ACC112 (cell line): ENCODE results near the gene HERPUD1.

Experiments used
- H2AFZ ChIP-seq: fragments of 200-600 bp; sonication (generic); one replicate; pipeline ENCODE4 v1.6.0; 2017; ENCODE audit warnings: antibody characterized with exemption, low read length; ENCODE audit not compliant: unreplicated experiment
- H3K27ac ChIP-seq: fragments of 200-600 bp; sonication (generic); 2 replicates; pipeline ENCODE4 v1.5.1; 2014; ENCODE audit warnings: low read depth, mild to moderate bottlenecking, antibody characterized with exemption, low read length, moderate library complexity
- H3K27me3 ChIP-seq: fragments of 200-600 bp; sonication (generic); 2 replicates; pipeline ENCODE4 v1.6.1; 2014; ENCODE audit warnings: mild to moderate bottlenecking, antibody characterized with exemption, low read length, moderate library complexity, mixed read lengths; ENCODE audit not compliant: insufficient read depth
- H3K36me3 ChIP-seq: fragments of 200-600 bp; sonication (generic); 2 replicates; pipeline ENCODE4 v1.6.1; 2016; ENCODE audit warnings: mild to moderate bottlenecking, antibody characterized with exemption, low read length, moderate library complexity, mixed read lengths; ENCODE audit not compliant: insufficient read depth
- H3K4me1 ChIP-seq: fragments of 200-600 bp; sonication (generic); one replicate; pipeline ENCODE4 v1.6.1; 2016; ENCODE audit warnings: low read length, mixed read lengths; ENCODE audit not compliant: insufficient read depth, unreplicated experiment, control insufficient read depth
- H3K4me3 ChIP-seq: fragments of 200-600 bp; sonication (generic); 2 replicates; pipeline ENCODE4 v1.5.1; 2014; ENCODE audit warnings: mild to moderate bottlenecking, low read depth, low read length
- H3K79me2 ChIP-seq: fragments of 200-600 bp; sonication (generic); one replicate; pipeline ENCODE4 v1.6.0; 2016; ENCODE audit warnings: low read length; ENCODE audit not compliant: control insufficient read depth, unreplicated experiment, insufficient read depth

HERPUD1 gene

GRCh38 chr16:56892705-56893104, 39.2 kb upstream of the HERPUD1 start:
- H3K36me3 ChIP-seq = no peaks in the 10 kb centered on the region
- H3K79me2 ChIP-seq = no peaks in the 10 kb centered on the region
- no peak overlapping the region for H3K4me3 ChIP-seq
- H3K4me1 ChIP-seq = no peaks in the 10 kb centered on the region
- no peak overlapping the region for H2AFZ ChIP-seq
- no peaks in the 10 kb centered on the region for H3K27me3 ChIP-seq
- no peak overlapping the region for H3K27ac ChIP-seq

- H3K36me3 ChIP-seq = no peaks in the 10 kb centered on the region
- H3K27ac ChIP-seq = no peak overlapping the region
- H2AFZ ChIP-seq = no peak overlapping the region
- no peaks in the 10 kb centered on the region for H3K4me1 ChIP-seq
- H3K79me2 ChIP-seq = no peaks in the 10 kb centered on the region
- no peak overlapping the region for H3K4me3 ChIP-seq
- no peaks in the 10 kb centered on the region for H3K27me3 ChIP-seq
Measured at GRCh38 chr16:56894331-56894917, 37.5 kb upstream of the HERPUD1 start.

- Histone ChIP-seq H2AFZ (no peak overlapping the region), H3K79me2 (no peaks in the 10 kb centered on the region), H3K27ac (no peak overlapping the region), H3K4me1 (no peaks in the 10 kb centered on the region), H3K4me3 (no peak overlapping the region), H3K36me3 (no peaks in the 10 kb centered on the region), H3K27me3 (no peaks in the 10 kb centered on the region)
Measured at GRCh38 chr16:56895813-56896212, 36.1 kb upstream of the HERPUD1 start.

GRCh38 chr16:56896244-56896643, 35.7 kb upstream of the HERPUD1 start:
- Histone ChIP-seq H3K36me3 (no peaks in the 10 kb centered on the region), H3K79me2 (no peaks in the 10 kb centered on the region), H3K27ac (no peak overlapping the region), H3K4me1 (no peaks in the 10 kb centered on the region), H3K4me3 (no peak overlapping the region), H2AFZ (no peak overlapping the region), H3K27me3 (no peaks in the 10 kb centered on the region)

- Histone ChIP-seq H3K4me1 (no peaks in the 10 kb centered on the region), H3K27ac (no peak overlapping the region), H3K79me2 (no peaks in the 10 kb centered on the region), H3K4me3 (no peak overlapping the region), H3K27me3 (peaks cover 6% of the 10 kb centered on the region), H3K36me3 (no peaks in the 10 kb centered on the region), H2AFZ (no peak overlapping the region)
Measured at GRCh38 chr16:56897026-56897799, 34.7 kb upstream of the HERPUD1 start.

GRCh38 chr16:56898847-56899246, 33.1 kb upstream of the HERPUD1 start:
- Histone ChIP-seq H3K79me2 (no peaks in the 10 kb centered on the region), H3K4me3 (no peak overlapping the region), H3K36me3 (no peaks in the 10 kb centered on the region), H3K4me1 (no peaks in the 10 kb centered on the region), H3K27me3 (peaks cover 6% of the 10 kb centered on the region), H2AFZ (no peak overlapping the region), H3K27ac (no peak overlapping the region)

GRCh38 chr16:56903866-56904265, 28.1 kb upstream of the HERPUD1 start:
- Histone ChIP-seq H3K4me3 (no peak overlapping the region), H2AFZ (no peak overlapping the region)

GRCh38 chr16:56907401-56907800, 24.5 kb upstream of the HERPUD1 start:
- H3K27me3 ChIP-seq = 0 out of 2 replicates have a peak, but pooled peaks cover 5% of the 10 kb centered on the region
- no peaks in the 10 kb centered on the region for H3K36me3 ChIP-seq
- H3K4me3 ChIP-seq = no peak overlapping the region
- no peaks in the 10 kb centered on the region for H3K79me2 ChIP-seq
- peaks cover 27% of the 10 kb centered on the region for H3K4me1 ChIP-seq
- no peak overlapping the region for H3K27ac ChIP-seq
- H2AFZ ChIP-seq = no peak overlapping the region

More at GRCh38 chr16:56903866-56904265, 28.1 kb upstream of the HERPUD1 start:
- Histone ChIP-seq H3K79me2 (no peaks in the 10 kb centered on the region), H3K27me3 (peaks cover 11% of the 10 kb centered on the region), H3K27ac (no peak overlapping the region), H3K36me3 (no peaks in the 10 kb centered on the region), H3K4me1 (no peaks in the 10 kb centered on the region)

- no peaks in the 10 kb centered on the region for H3K79me2 ChIP-seq
- no peak overlapping the region for H2AFZ ChIP-seq
- H3K4me1 ChIP-seq = peaks cover 38% of the 10 kb centered on the region
- 0 out of 2 replicates have a peak, but pooled peaks cover 5% of the 10 kb centered on the region for H3K27me3 ChIP-seq
- H3K36me3 ChIP-seq = no peaks in the 10 kb centered on the region
- H3K27ac ChIP-seq = peak overlapping the region; percentile 71; the same call in 1 of the 2 replicates
- no peak overlapping the region for H3K4me3 ChIP-seq
Measured at GRCh38 chr16:56909527-56909979, 22.4 kb upstream of the HERPUD1 start.

- Histone ChIP-seq H3K4me1 (peaks cover 40% of the 10 kb centered on the region), H3K36me3 (no peaks in the 10 kb centered on the region), H3K27ac (peak overlapping the region; percentile 71), H3K4me3 (no peak overlapping the region), H3K79me2 (no peaks in the 10 kb centered on the region), H3K27me3 (0 out of 2 replicates have a peak, but pooled peaks cover 5% of the 10 kb centered on the region), H2AFZ (no peak overlapping the region)
Measured at GRCh38 chr16:56910112-56910511, 21.8 kb upstream of the HERPUD1 start.
